Thymus (tissue), 11 donors: ENCODE measurements around the gene MATN4. TPM values are rescaled to one million over a fixed set of nuclear protein-coding genes. Genes with fewer than 3 reads are reported as not detected.
A peak's percentile ranks its signal among the peaks of the same experiment; 100 is the strongest.

Experiments
- DNase-seq, 9 donors: peaks; one replicate each; pipeline ENCODE4 v3.0.0-alpha.2; 2013; ENCODE audit warnings: low spot score in 9 of 9, low read depth in 6 of 9, missing footprints in 1 of 9
- H3K27ac ChIP-seq, 2 donors: one replicate each; pipeline ENCODE4 v1.5.1; 2013; ENCODE audit warnings: control low read depth in 1 of 2, low read depth in 1 of 2, low read length in 1 of 2, mild to moderate bottlenecking in 1 of 2, moderate library complexity in 1 of 2
- H3K27me3 ChIP-seq, 2 donors: one replicate each; pipeline ENCODE4 v1.5.1; 2013; ENCODE audit warnings: low read length in 1 of 2; ENCODE audit not compliant: control insufficient read depth in 2 of 2, insufficient read depth in 1 of 2
- H3K36me3 ChIP-seq, 2 donors: one replicate each; pipeline ENCODE4 v1.5.1; 2013; ENCODE audit warnings: low read length in 1 of 2, mild to moderate bottlenecking in 1 of 2, moderate library complexity in 1 of 2; ENCODE audit not compliant: control insufficient read depth in 2 of 2, insufficient read depth in 2 of 2
- H3K4me1 ChIP-seq, 2 donors: one replicate each; pipeline ENCODE4 v1.5.1; 2013; ENCODE audit warnings: low read length in 2 of 2; ENCODE audit not compliant: control insufficient read depth in 2 of 2, insufficient read depth in 2 of 2
- H3K4me3 ChIP-seq, 2 donors: one replicate each; pipeline ENCODE4 v1.5.1; 2013; ENCODE audit warnings: low read length in 2 of 2, control low read depth in 1 of 2, mild to moderate bottlenecking in 1 of 2
- H3K9me3 ChIP-seq, 2 donors: one replicate each; pipeline ENCODE4 v1.5.1; 2013; ENCODE audit warnings: low read length in 1 of 2, mild to moderate bottlenecking in 1 of 2; ENCODE audit not compliant: control insufficient read depth in 2 of 2, insufficient read depth in 1 of 2
- WGBS: extraction: QIAGEN DNeasy Blood & Tissue Kit; methylation state at CpG from one replicate; pipeline ENCODE4 v1.1.7; 2013; 5-methylcytosine and 5-hydroxymethylcytosine counted together
- polyA plus RNA-seq: library from polyadenylated mRNA; stranded (reverse); fragments of 200-250 nt; gene quantifications from one replicate; pipeline ENCODE4 v1.2.3, GENCODE V29; 2013
- total RNA-seq: library from RNA; stranded (reverse); fragments of 120-200 nt; gene quantifications from one replicate; pipeline ENCODE4 v1.2.4, GENCODE V29; 2013
- donor health status: healthy.

The MATN4 gene
- total and polyA plus RNA-seq, 2 donors: 0.14 TPM

GRCh38 chr20:45347936-45348778 lies 40.1 kb upstream of the MATN4 start, which contains the start of gene SDC4:
TSS of gene SDC4 (minus strand) at chr20:45348424. CDS start at chr20:45348384, 40 bp downstream.
- Histone ChIP-seq H3K9me3 (no peaks in the 10 kb centered on the region), H3K27me3 (peaks cover 24 to 49% of the 10 kb centered on the region in 2 donors), H3K36me3 (no peaks in the 10 kb centered on the region), H3K4me1 (peaks cover 0 to 11% of the 10 kb centered on the region in 2 donors), H3K4me3 (peak within 1 kb of the TSS; percentile 40 to 49), H3K27ac (peak within 1 kb of the TSS in 1 of 2 donors; percentile 42)
- 5% methylated on average over 77 of the region's 77 CpGs for WGBS
- DNase-seq: no peak

GRCh38 chr20:45347297-45347935 lies 39.3 kb upstream of the MATN4 start:
- H3K4me1 ChIP-seq: peaks cover 0 to 11% of the 10 kb centered on the region in 2 donors
- DNase-seq: no peak
- no peaks in the 10 kb centered on the region for H3K9me3 ChIP-seq
- 47% methylated on average over 10 of the region's 10 CpGs for WGBS
- H3K36me3 ChIP-seq: no peaks in the 10 kb centered on the region
- peak overlapping the region; percentile 40 to 49 for H3K4me3 ChIP-seq
- peak overlapping the region in 1 of 2 donors; percentile 42 for H3K27ac ChIP-seq
- H3K27me3 ChIP-seq: peaks cover 24 to 49% of the 10 kb centered on the region in 2 donors

GRCh38 chr20:45346851-45347250 lies 38.8 kb upstream of the MATN4 start:
- Histone ChIP-seq H3K4me3 (no peak overlapping the region), H3K36me3 (no peaks in the 10 kb centered on the region), H3K27ac (no peak overlapping the region), H3K9me3 (no peaks in the 10 kb centered on the region), H3K27me3 (peaks cover 24 to 52% of the 10 kb centered on the region in 2 donors), H3K4me1 (peaks cover 0 to 11% of the 10 kb centered on the region in 2 donors)
- DNase-seq: no peak
- 94% methylated on average over 5 of the region's 5 CpGs for WGBS

- 68% methylated on average over 3 of the region's 3 CpGs for WGBS
- H3K27ac ChIP-seq: no peak overlapping the region
- no peak overlapping the region for H3K4me3 ChIP-seq
- peaks cover 24 to 52% of the 10 kb centered on the region in 2 donors for H3K27me3 ChIP-seq
- peaks cover 0 to 11% of the 10 kb centered on the region in 2 donors for H3K4me1 ChIP-seq
- H3K36me3 ChIP-seq: no peaks in the 10 kb centered on the region
- H3K9me3 ChIP-seq: no peaks in the 10 kb centered on the region
- DNase-seq: no peak
Measured at GRCh38 chr20:45346291-45346718, 38.2 kb upstream of the MATN4 start.

- Histone ChIP-seq H3K27ac (no peak overlapping the region), H3K9me3 (no peaks in the 10 kb centered on the region), H3K27me3 (peaks cover 24 to 50% of the 10 kb centered on the region in 2 donors), H3K4me1 (peaks cover 0 to 11% of the 10 kb centered on the region in 2 donors), H3K4me3 (no peak overlapping the region), H3K36me3 (no peaks in the 10 kb centered on the region)
- DNase-seq: no peak
- WGBS: 87% methylated on average over 9 of the region's 9 CpGs
Measured at GRCh38 chr20:45345104-45345936, 37.2 kb upstream of the MATN4 start.

- H3K36me3 ChIP-seq: no peaks in the 10 kb centered on the region
- 90% methylated on average over 9 of the region's 9 CpGs for WGBS
- H3K4me3 ChIP-seq: no peak overlapping the region
- DNase-seq: no peak
- H3K27me3 ChIP-seq: peaks cover 20 to 43% of the 10 kb centered on the region in 2 donors
- peaks cover 0 to 11% of the 10 kb centered on the region in 2 donors for H3K4me1 ChIP-seq
- H3K27ac ChIP-seq: no peak overlapping the region
- H3K9me3 ChIP-seq: no peaks in the 10 kb centered on the region
Measured at GRCh38 chr20:45344168-45344860, 36.2 kb upstream of the MATN4 start.

GRCh38 chr20:45343532-45344167 lies 35.6 kb upstream of the MATN4 start:
- DNase-seq: no peak
- peaks cover 16 to 37% of the 10 kb centered on the region in 2 donors for H3K27me3 ChIP-seq
- H3K4me3 ChIP-seq: no peak overlapping the region
- no peaks in the 10 kb centered on the region for H3K9me3 ChIP-seq
- no peak overlapping the region for H3K27ac ChIP-seq
- no peaks in the 10 kb centered on the region for H3K36me3 ChIP-seq
- peaks cover 0 to 11% of the 10 kb centered on the region in 2 donors for H3K4me1 ChIP-seq
- WGBS: 93% methylated on average over 6 of the region's 6 CpGs

- no peak for DNase-seq
- H3K27me3 ChIP-seq: peaks cover 9 to 30% of the 10 kb centered on the region in 2 donors
- H3K36me3 ChIP-seq: no peaks in the 10 kb centered on the region
- H3K4me1 ChIP-seq: peaks cover 0 to 11% of the 10 kb centered on the region in 2 donors
- no peak overlapping the region for H3K27ac ChIP-seq
- H3K9me3 ChIP-seq: no peaks in the 10 kb centered on the region
- no peak overlapping the region for H3K4me3 ChIP-seq
- 94% methylated on average over 6 of the region's 6 CpGs for WGBS
Measured at GRCh38 chr20:45342855-45343531, 34.9 kb upstream of the MATN4 start.
